H9 (cell line): Measurements from ENCODE around the gene RUSC2. TPM values are rescaled to one million over a fixed set of nuclear protein-coding genes. Genes with fewer than 3 reads are reported as not detected.

Experiments
- DNase-seq: peaks from one replicate; pipeline ENCODE4 v3.0.0-alpha.2; 2017
- H2AFZ ChIP-seq: one replicate; pipeline ENCODE4 v1.6.1; 2013; ENCODE audit warnings: mild to moderate bottlenecking, low read length, control low read depth, moderate library complexity
- H2AK5ac ChIP-seq: 2 replicates; pipeline ENCODE4 v1.6.1; 2013; ENCODE audit warnings: low read length, control low read depth, mixed read lengths; ENCODE audit not compliant: insufficient read length
- H2BK120ac ChIP-seq: one replicate; pipeline ENCODE4 v1.6.1; 2013; ENCODE audit warnings: low read depth, mild to moderate bottlenecking, low read length, control low read depth, inconsistent platforms; ENCODE audit not compliant: poor library complexity, severe bottlenecking
- H2BK12ac ChIP-seq: 2 replicates; pipeline ENCODE4 v1.6.1; 2013; ENCODE audit warnings: low read length, control low read depth, mixed read lengths, low read depth; ENCODE audit not compliant: insufficient read length
- H2BK15ac ChIP-seq: 2 replicates; pipeline ENCODE4 v1.6.1; 2013; ENCODE audit warnings: low read depth, low read length, control low read depth
- H2BK20ac ChIP-seq: one replicate; pipeline ENCODE4 v1.6.1; 2013; ENCODE audit warnings: low read depth, mild to moderate bottlenecking, low read length, control low read depth, inconsistent platforms; ENCODE audit not compliant: poor library complexity, severe bottlenecking
- H2BK5ac ChIP-seq: 2 replicates; pipeline ENCODE4 v1.6.1; 2013; ENCODE audit warnings: low read length, control low read depth, mixed read lengths; ENCODE audit not compliant: insufficient read length
- H3K14ac ChIP-seq: 2 replicates; pipeline ENCODE4 v1.6.1; 2013; ENCODE audit warnings: low read length, control low read depth; ENCODE audit not compliant: insufficient read depth
- H3K18ac ChIP-seq: 2 replicates; pipeline ENCODE4 v1.6.1; 2013; ENCODE audit warnings: low read depth, mild to moderate bottlenecking, mixed read lengths, low read length, control low read depth; ENCODE audit not compliant: insufficient read length
- H3K23ac ChIP-seq: 2 replicates; pipeline ENCODE4 v1.6.1; 2013; ENCODE audit warnings: low read length, control low read depth, mixed read lengths, low read depth; ENCODE audit not compliant: insufficient read length
- H3K23me2 ChIP-seq: 2 replicates; pipeline ENCODE4 v1.6.1; 2013; ENCODE audit warnings: low read depth, mild to moderate bottlenecking, mixed read lengths, low read length, control low read depth; ENCODE audit not compliant: insufficient read length, poor library complexity, severe bottlenecking
- H3K27ac ChIP-seq: 2 replicates; pipeline ENCODE4 v1.5.1; 2013; ENCODE audit warnings: low read length, control low read depth, mixed read lengths, low read depth; ENCODE audit not compliant: insufficient read length
- H3K27me3 ChIP-seq: 2 replicates; pipeline ENCODE4 v1.6.1; 2013; ENCODE audit warnings: low read length, control low read depth, inconsistent platforms; ENCODE audit not compliant: insufficient read depth
- H3K4ac ChIP-seq: 2 replicates; pipeline ENCODE4 v1.6.1; 2013; ENCODE audit warnings: low read depth, mild to moderate bottlenecking, control low read depth, inconsistent platforms, low read length, moderate library complexity
- H3K4me1 ChIP-seq: 2 replicates; pipeline ENCODE4 v1.6.1; 2013; ENCODE audit warnings: low read length, control low read depth, inconsistent platforms; ENCODE audit not compliant: insufficient read depth
- H3K4me2 ChIP-seq: 2 replicates; pipeline ENCODE4 v1.6.1; 2013; ENCODE audit warnings: low read length, control low read depth, mixed read lengths; ENCODE audit not compliant: insufficient read length, insufficient read depth
- H3K56ac ChIP-seq: 2 replicates; pipeline ENCODE4 v1.6.1; 2013; ENCODE audit warnings: low read depth, mild to moderate bottlenecking, mixed read lengths, low read length, control low read depth; ENCODE audit not compliant: insufficient read length
- H3K79me1 ChIP-seq: 2 replicates; pipeline ENCODE4 v1.6.1; 2013; ENCODE audit warnings: low read depth, mild to moderate bottlenecking, moderate library complexity, low read length, control low read depth, inconsistent platforms; ENCODE audit not compliant: insufficient read depth, poor library complexity, severe bottlenecking
- H3K79me2 ChIP-seq: 2 replicates; pipeline ENCODE4 v1.6.1; 2013; ENCODE audit warnings: low read length, control low read depth, inconsistent platforms; ENCODE audit not compliant: insufficient read depth
- H3K9ac ChIP-seq: 2 replicates; pipeline ENCODE4 v1.6.1; 2013; ENCODE audit warnings: low read length, control low read depth, mixed read lengths; ENCODE audit not compliant: insufficient read length; ENCODE audit errors: extremely low read depth
- H3K9me3 ChIP-seq: one replicate; pipeline ENCODE4 v1.6.1; 2013; ENCODE audit warnings: low read depth, low read length, inconsistent platforms; ENCODE audit not compliant: control insufficient read depth
- H3T11ph ChIP-seq: one replicate; pipeline ENCODE4 v1.6.1; 2013; ENCODE audit warnings: mild to moderate bottlenecking, low read length, control low read depth, inconsistent platforms
- H4K20me1 ChIP-seq: one replicate; pipeline ENCODE4 v1.6.1; 2013; ENCODE audit not compliant: control insufficient read depth, insufficient read length, insufficient read depth
- H4K5ac ChIP-seq: 2 replicates; pipeline ENCODE4 v1.6.1; 2013; ENCODE audit warnings: low read depth, mild to moderate bottlenecking, mixed read lengths, low read length, control low read depth; ENCODE audit not compliant: insufficient read length
- H4K8ac ChIP-seq: replicated peaks from 2 replicates; pipeline ENCODE4 v1.6.1; 2013; ENCODE audit warnings: low read length, control low read depth, mixed read lengths, low read depth; ENCODE audit not compliant: insufficient read length
- H4K91ac ChIP-seq: 2 replicates; pipeline ENCODE4 v1.6.1; 2013; ENCODE audit warnings: low read depth, mild to moderate bottlenecking, moderate library complexity, mixed read lengths, low read length, control low read depth; ENCODE audit not compliant: insufficient read length
- H3K27ac Mint-ChIP-seq, 3 experiments: 2 replicates in 2 of 3; 3 replicates in 1 of 3; pipeline ENCODE4 v1.8.0; 2020 to 2021; ENCODE audit warnings: mixed read lengths in 3 of 3, mild to moderate bottlenecking in 1 of 3, moderate library complexity in 1 of 3
- H3K27me3 Mint-ChIP-seq: 2 replicates; pipeline ENCODE4 v1.8.0; 2021; ENCODE audit warnings: low read depth, mild to moderate bottlenecking, moderate library complexity, mixed read lengths
- H3K36me3 Mint-ChIP-seq, 3 experiments: 2 replicates in 2 of 3; 3 replicates in 1 of 3; pipeline ENCODE4 v1.8.0; 2020 to 2021; ENCODE audit warnings: low read depth in 3 of 3, mixed read lengths in 3 of 3; ENCODE audit not compliant: insufficient read depth in 1 of 3
- H3K4me1 Mint-ChIP-seq, 2 experiments: 2 replicates each; pipeline ENCODE4 v1.8.0; 2020; ENCODE audit warnings: mixed read lengths in 2 of 2
- H3K4me3 Mint-ChIP-seq, 2 experiments: 2 replicates in 1 of 2; 3 replicates in 1 of 2; pipeline ENCODE4 v1.8.0; 2020 to 2021; ENCODE audit warnings: mild to moderate bottlenecking in 2 of 2, mixed read lengths in 2 of 2, moderate library complexity in 1 of 2
- H3K9me3 Mint-ChIP-seq, 2 experiments: 2 replicates in 1 of 2; 3 replicates in 1 of 2; pipeline ENCODE4 v1.8.0; 2020; ENCODE audit warnings: mild to moderate bottlenecking in 2 of 2, mixed read lengths in 2 of 2, moderate library complexity in 1 of 2
- WGBS: extraction: QIAGEN DNeasy Blood & Tissue Kit; methylation state at CpG from one replicate; pipeline ENCODE4 v1.1.7; 2013; ENCODE audit warnings: missing lambda C conversion rate, low lambda C conversion rate, mixed read lengths; ENCODE audit not compliant: insufficient read length; ENCODE audit errors: extremely low coverage; 5-methylcytosine and 5-hydroxymethylcytosine counted together
- total RNA-seq: library from RNA; stranded (reverse); gene quantifications from 2 replicates; pipeline ENCODE4 v1.2.1, GENCODE V29; 2021
- TF ChIP-seq, protein P1 (sequence below): fragments of 200-600 bp; sonication (generic); conservative IDR thresholded peaks from 3 replicates; pipeline ENCODE4 v1.8.0; 2021; ENCODE audit warnings: antibody characterized with exemption, mild to moderate bottlenecking

RUSC2 gene
- total RNA-seq, 1 experiment from 2014 or later, result 6.3 TPM

DNA sequence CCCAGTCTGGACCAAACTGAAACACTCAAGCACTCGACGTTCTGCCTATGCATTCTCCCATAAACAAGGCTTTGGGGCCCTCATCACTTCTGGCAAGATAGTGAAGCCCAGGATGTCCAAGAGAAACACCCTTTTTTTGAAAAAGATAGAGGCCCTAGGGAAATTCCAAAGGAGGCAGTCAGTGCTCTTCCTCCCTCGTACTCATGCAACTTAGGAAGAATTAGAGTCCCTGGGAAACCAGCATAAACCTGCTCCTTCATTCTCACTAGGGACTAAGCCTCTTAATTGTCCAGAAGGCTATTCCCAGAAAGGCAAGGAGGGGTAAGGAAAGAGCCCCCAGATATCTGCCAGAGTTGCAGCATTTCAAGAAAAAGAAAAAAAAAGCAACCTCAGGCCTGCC, 7.8 kb upstream of the RUSC2 start:
- no peak overlapping the region for H2AFZ ChIP-seq
- H3K23me2 ChIP-seq, result no peaks in the 10 kb centered on the region
- no peak overlapping the region for H3K4ac ChIP-seq
- no peaks in the 10 kb centered on the region for H3K9me3 ChIP-seq
- no peaks in the 10 kb centered on the region for H3K79me1 ChIP-seq
- no peak overlapping the region for H3T11ph ChIP-seq
- WGBS, result no CpG with 5 or more reads among the region's 3 CpGs
- no peak overlapping the region for H2AK5ac ChIP-seq
- no peak overlapping the region for H3K14ac ChIP-seq
- no peaks in the 10 kb centered on the region for H4K20me1 ChIP-seq
- Mint-ChIP-seq H3K9me3 (no peaks in the 10 kb centered on the region), H3K27ac (no peak overlapping the region), H3K4me3 (no peak overlapping the region), H3K4me1 (peaks cover under 1% of the 10 kb centered on the region in 2 experiments; a peak in 2 of 4 replicates), H3K36me3 (no peaks in the 10 kb centered on the region), H3K27me3 (no peaks in the 10 kb centered on the region)
- H4K8ac ChIP-seq, result no peak overlapping the region
- H3K27me3 ChIP-seq, result no peaks in the 10 kb centered on the region
- no peak overlapping the region for H3K56ac ChIP-seq
- H3K27ac ChIP-seq, result no peak overlapping the region
- no peak overlapping the region for H3K4me2 ChIP-seq
- H2BK20ac ChIP-seq, result no peak overlapping the region
- no peak overlapping the region for H2BK120ac ChIP-seq
- no peak overlapping the region for H2BK12ac ChIP-seq
- H4K91ac ChIP-seq, result no peak overlapping the region
- H2BK5ac ChIP-seq, result no peak overlapping the region
- H3K79me2 ChIP-seq, result no peaks in the 10 kb centered on the region
- no peak overlapping the region for H3K23ac ChIP-seq
- TF ChIP-seq, protein P1, sequence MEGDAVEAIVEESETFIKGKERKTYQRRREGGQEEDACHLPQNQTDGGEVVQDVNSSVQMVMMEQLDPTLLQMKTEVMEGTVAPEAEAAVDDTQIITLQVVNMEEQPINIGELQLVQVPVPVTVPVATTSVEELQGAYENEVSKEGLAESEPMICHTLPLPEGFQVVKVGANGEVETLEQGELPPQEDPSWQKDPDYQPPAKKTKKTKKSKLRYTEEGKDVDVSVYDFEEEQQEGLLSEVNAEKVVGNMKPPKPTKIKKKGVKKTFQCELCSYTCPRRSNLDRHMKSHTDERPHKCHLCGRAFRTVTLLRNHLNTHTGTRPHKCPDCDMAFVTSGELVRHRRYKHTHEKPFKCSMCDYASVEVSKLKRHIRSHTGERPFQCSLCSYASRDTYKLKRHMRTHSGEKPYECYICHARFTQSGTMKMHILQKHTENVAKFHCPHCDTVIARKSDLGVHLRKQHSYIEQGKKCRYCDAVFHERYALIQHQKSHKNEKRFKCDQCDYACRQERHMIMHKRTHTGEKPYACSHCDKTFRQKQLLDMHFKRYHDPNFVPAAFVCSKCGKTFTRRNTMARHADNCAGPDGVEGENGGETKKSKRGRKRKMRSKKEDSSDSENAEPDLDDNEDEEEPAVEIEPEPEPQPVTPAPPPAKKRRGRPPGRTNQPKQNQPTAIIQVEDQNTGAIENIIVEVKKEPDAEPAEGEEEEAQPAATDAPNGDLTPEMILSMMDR, result no peak
- no peak overlapping the region for H3K18ac ChIP-seq
- H4K5ac ChIP-seq, result no peak overlapping the region
- no peak overlapping the region for H2BK15ac ChIP-seq
- H3K9ac ChIP-seq, result no peak overlapping the region
- no peak for DNase-seq
- H3K4me1 ChIP-seq, result no peaks in the 10 kb centered on the region
